BLaER1 (cell line): ENCODE measurements around the gene CDC14A.

Source experiments
- H3K27ac ChIP-seq: shearing (Covaris generic); formaldehyde crosslinking; 2 replicates; pipeline ENCODE4 v1.8.1; 2022
- H3K27me3 ChIP-seq: shearing (Covaris generic); formaldehyde crosslinking; 2 replicates; pipeline ENCODE4 v1.8.1; 2022
- H3K36me3 ChIP-seq: shearing (Covaris generic); formaldehyde crosslinking; 2 replicates; pipeline ENCODE4 v1.8.1; 2022
- H3K4me1 ChIP-seq: shearing (Covaris generic); formaldehyde crosslinking; 2 replicates; pipeline ENCODE4 v1.8.1; 2022
- H3K4me2 ChIP-seq: shearing (Covaris generic); formaldehyde crosslinking; 2 replicates; pipeline ENCODE4 v1.8.1; 2022
- H3K4me3 ChIP-seq: shearing (Covaris generic); formaldehyde crosslinking; 2 replicates; pipeline ENCODE4 v1.8.1; 2022
- H3K9ac ChIP-seq: shearing (Covaris generic); formaldehyde crosslinking; 2 replicates; pipeline ENCODE4 v1.8.1; 2022
- H3K9me3 ChIP-seq: shearing (Covaris generic); formaldehyde crosslinking; 2 replicates; pipeline ENCODE4 v1.8.1; 2022
- H4K20me1 ChIP-seq: shearing (Covaris generic); formaldehyde crosslinking; 2 replicates; pipeline ENCODE4 v1.8.1; 2022
- Cebpa-rat ChIP-seq: shearing (Covaris generic); IDR thresholded peaks from 2 replicates; pipeline ENCODE4 v1.8.1; 2022

Gene CDC14A

GRCh38 chr1:100413035-100413434 is 60.7 kb downstream of the CDC14A start:
- Histone ChIP-seq H3K9me3 (peaks cover 4% of the 10 kb centered on the region; the same call in 1 of the 2 replicates), H3K4me2 (no peak overlapping the region), H3K9ac (no peak overlapping the region), H3K4me1 (no peaks in the 10 kb centered on the region), H3K27me3 (no peaks in the 10 kb centered on the region), H3K4me3 (no peak overlapping the region), H3K36me3 (peaks cover 24% of the 10 kb centered on the region), H3K27ac (no peak overlapping the region), H4K20me1 (no peaks in the 10 kb centered on the region)
- no peak for TF ChIP-seq Cebpa-rat

- Histone ChIP-seq H3K4me2 (no peak overlapping the region), H3K27me3 (no peaks in the 10 kb centered on the region), H4K20me1 (no peaks in the 10 kb centered on the region), H3K4me1 (no peaks in the 10 kb centered on the region), H3K36me3 (peaks cover 9% of the 10 kb centered on the region), H3K9ac (no peak overlapping the region), H3K4me3 (no peak overlapping the region), H3K9me3 (no peaks in the 10 kb centered on the region), H3K27ac (no peak overlapping the region)
- no peak for TF ChIP-seq Cebpa-rat
Observed at GRCh38 chr1:100414693-100415497, 62.6 kb downstream of the CDC14A start.

GRCh38 chr1:100415498-100415778 is 63.1 kb downstream of the CDC14A start:
- Histone ChIP-seq H3K9me3 (no peaks in the 10 kb centered on the region), H3K4me2 (no peak overlapping the region), H3K27me3 (no peaks in the 10 kb centered on the region), H3K4me3 (no peak overlapping the region), H4K20me1 (no peaks in the 10 kb centered on the region), H3K9ac (no peak overlapping the region), H3K4me1 (no peaks in the 10 kb centered on the region), H3K36me3 (peaks cover 9% of the 10 kb centered on the region), H3K27ac (no peak overlapping the region)
- TF ChIP-seq Cebpa-rat, result no peak

GRCh38 chr1:100419072-100419471 is 66.8 kb downstream of the CDC14A start:
- no peak for TF ChIP-seq Cebpa-rat
- no peak overlapping the region for H3K4me3 ChIP-seq
- H3K9ac ChIP-seq, result no peak overlapping the region

GRCh38 chr1:100422065-100422464 is 69.8 kb downstream of the CDC14A start:
- H3K27me3 ChIP-seq, result no peaks in the 10 kb centered on the region
- H3K9me3 ChIP-seq, result no peaks in the 10 kb centered on the region
- no peak overlapping the region for H3K9ac ChIP-seq
- H3K4me1 ChIP-seq, result no peaks in the 10 kb centered on the region
- TF ChIP-seq Cebpa-rat, result no peak
- no peak overlapping the region for H3K4me3 ChIP-seq
- H3K27ac ChIP-seq, result no peak overlapping the region
- no peak overlapping the region for H3K4me2 ChIP-seq
- H4K20me1 ChIP-seq, result no peaks in the 10 kb centered on the region
- peaks cover 28% of the 10 kb centered on the region for H3K36me3 ChIP-seq

More at GRCh38 chr1:100419072-100419471, 66.8 kb downstream of the CDC14A start:
- Histone ChIP-seq H3K36me3 (peaks cover 13% of the 10 kb centered on the region), H3K9me3 (no peaks in the 10 kb centered on the region), H3K4me1 (no peaks in the 10 kb centered on the region), H4K20me1 (no peaks in the 10 kb centered on the region), H3K27me3 (no peaks in the 10 kb centered on the region), H3K4me2 (no peak overlapping the region), H3K27ac (no peak overlapping the region)

- H3K4me3 ChIP-seq, result no peak overlapping the region
- no peaks in the 10 kb centered on the region for H3K27me3 ChIP-seq
- peaks cover 30% of the 10 kb centered on the region for H3K36me3 ChIP-seq
- no peaks in the 10 kb centered on the region for H3K9me3 ChIP-seq
- H3K9ac ChIP-seq, result no peak overlapping the region
- H3K4me2 ChIP-seq, result no peak overlapping the region
- TF ChIP-seq Cebpa-rat, result no peak
- no peaks in the 10 kb centered on the region for H4K20me1 ChIP-seq
- peaks cover 6% of the 10 kb centered on the region; the same call in 1 of the 2 replicates for H3K4me1 ChIP-seq
- no peak overlapping the region for H3K27ac ChIP-seq
Observed at GRCh38 chr1:100423832-100424337, 71.6 kb downstream of the CDC14A start.

- no peak overlapping the region for H3K27ac ChIP-seq
- peaks cover 35% of the 10 kb centered on the region for H3K36me3 ChIP-seq
- H3K9me3 ChIP-seq, result no peaks in the 10 kb centered on the region
- H3K4me3 ChIP-seq, result no peak overlapping the region
- no peaks in the 10 kb centered on the region for H4K20me1 ChIP-seq
- H3K9ac ChIP-seq, result no peak overlapping the region
- no peak overlapping the region for H3K4me2 ChIP-seq
- H3K27me3 ChIP-seq, result no peaks in the 10 kb centered on the region
- TF ChIP-seq Cebpa-rat, result no peak
- peaks cover 11% of the 10 kb centered on the region; the same call in 1 of the 2 replicates for H3K4me1 ChIP-seq
Observed at GRCh38 chr1:100428160-100428559, 75.9 kb downstream of the CDC14A start.

GRCh38 chr1:100430325-100430756 is 78.0 kb downstream of the CDC14A start:
- H3K27me3 ChIP-seq, result no peaks in the 10 kb centered on the region
- peaks cover 11% of the 10 kb centered on the region; the same call in 1 of the 2 replicates for H3K4me1 ChIP-seq
- H3K9ac ChIP-seq, result no peak overlapping the region
- no peaks in the 10 kb centered on the region for H3K9me3 ChIP-seq
- no peaks in the 10 kb centered on the region for H4K20me1 ChIP-seq
- H3K27ac ChIP-seq, result no peak overlapping the region
- TF ChIP-seq Cebpa-rat, result no peak
- H3K36me3 ChIP-seq, result peaks cover 20% of the 10 kb centered on the region
- no peak overlapping the region for H3K4me3 ChIP-seq
- H3K4me2 ChIP-seq, result no peak overlapping the region

- Histone ChIP-seq H3K27me3 (no peaks in the 10 kb centered on the region), H3K36me3 (peaks cover 23% of the 10 kb centered on the region; the same call in 1 of the 2 replicates), H3K27ac (no peak overlapping the region), H3K4me3 (no peak overlapping the region), H3K9me3 (no peaks in the 10 kb centered on the region), H3K4me2 (no peak overlapping the region), H3K4me1 (peaks cover 11% of the 10 kb centered on the region; the same call in 1 of the 2 replicates), H4K20me1 (no peaks in the 10 kb centered on the region), H3K9ac (no peak overlapping the region)
- no peak for TF ChIP-seq Cebpa-rat
Observed at GRCh38 chr1:100431954-100432353, 79.6 kb downstream of the CDC14A start.

- H3K27ac ChIP-seq, result no peak overlapping the region
Observed at GRCh38 chr1:100433563-100433962, 81.3 kb downstream of the CDC14A start.

More at GRCh38 chr1:100433563-100433962, 81.3 kb downstream of the CDC14A start:
- no peaks in the 10 kb centered on the region for H4K20me1 ChIP-seq
- H3K27me3 ChIP-seq, result no peaks in the 10 kb centered on the region
- peaks cover 18% of the 10 kb centered on the region; the same call in 1 of the 2 replicates for H3K36me3 ChIP-seq
- H3K9ac ChIP-seq, result no peak overlapping the region
- TF ChIP-seq Cebpa-rat, result no peak
- no peak overlapping the region for H3K4me3 ChIP-seq
- no peak overlapping the region for H3K4me2 ChIP-seq
- no peaks in the 10 kb centered on the region for H3K9me3 ChIP-seq
- H3K4me1 ChIP-seq, result peaks cover 5% of the 10 kb centered on the region; the same call in 1 of the 2 replicates
